Loucy (cell line): ENCODE data around the gene SLC1A4.

Experiments used
- H2AFZ ChIP-seq: fragments of 200-600 bp; sonication (generic); 2 replicates; pipeline ENCODE4 v1.6.0; 2016; ENCODE audit warnings: antibody characterized with exemption, mild to moderate bottlenecking, low read length, moderate library complexity
- H3F3A ChIP-seq: fragments of 200-600 bp; 2 replicates; pipeline ENCODE4 v1.6.0; 2016; ENCODE audit warnings: antibody characterized with exemption, low read depth, mild to moderate bottlenecking
- H3K27me3 ChIP-seq: fragments of 200-600 bp; sonication (generic); 2 replicates; pipeline ENCODE4 v1.6.1; 2014; ENCODE audit warnings: low read length, mild to moderate bottlenecking; ENCODE audit not compliant: insufficient read depth, poor library complexity, severe bottlenecking
- H3K36me3 ChIP-seq: fragments of 200-600 bp; sonication (generic); 2 replicates; pipeline ENCODE4 v1.6.1; 2016; ENCODE audit warnings: low read length; ENCODE audit not compliant: insufficient read depth
- H3K4me1 ChIP-seq: fragments of 200-600 bp; sonication (generic); 2 replicates; pipeline ENCODE4 v1.5.1; 2014; ENCODE audit warnings: low read length, mild to moderate bottlenecking; ENCODE audit not compliant: insufficient read depth, poor library complexity, severe bottlenecking
- H3K4me2 ChIP-seq: fragments of 200-600 bp; sonication (generic); 2 replicates; pipeline ENCODE4 v1.6.0; 2014; ENCODE audit warnings: antibody characterized with exemption, low read length, low read depth, mild to moderate bottlenecking; ENCODE audit not compliant: poor library complexity, severe bottlenecking
- H3K4me3 ChIP-seq: fragments of 200-600 bp; sonication (generic); 2 replicates; pipeline ENCODE4 v1.5.1; 2014; ENCODE audit warnings: low read length, mild to moderate bottlenecking, mixed read lengths; ENCODE audit not compliant: poor library complexity, severe bottlenecking
- H3K79me2 ChIP-seq: fragments of 200-600 bp; sonication (generic); 2 replicates; pipeline ENCODE4 v1.6.1; 2014; ENCODE audit warnings: low read length; ENCODE audit not compliant: insufficient read depth
- H3K9ac ChIP-seq: fragments of 200-600 bp; sonication (generic); 2 replicates; pipeline ENCODE4 v1.6.0; 2014; ENCODE audit warnings: mild to moderate bottlenecking, low read depth, low read length, moderate library complexity; ENCODE audit not compliant: poor library complexity, severe bottlenecking
- H3K9me2 ChIP-seq: fragments of 200-600 bp; sonication (generic); replicated peaks from 2 replicates; pipeline ENCODE4 v1.6.1; 2016; ENCODE audit warnings: low read depth, low read length, mixed read lengths
- H3K9me3 ChIP-seq: fragments of 200-600 bp; sonication (generic); 2 replicates; pipeline ENCODE4 v1.6.1; 2014; ENCODE audit warnings: mild to moderate bottlenecking, antibody characterized with exemption, low read length, low read depth; ENCODE audit not compliant: insufficient read depth
- H4K20me1 ChIP-seq: fragments of 200-600 bp; sonication (generic); 2 replicates; pipeline ENCODE4 v1.6.0; 2014; ENCODE audit warnings: antibody characterized with exemption, low read length, mild to moderate bottlenecking; ENCODE audit not compliant: insufficient read depth, poor library complexity, severe bottlenecking
- EZH2phosphoT487 ChIP-seq: fragments of 200-600 bp; IDR thresholded peaks from 2 replicates; pipeline ENCODE4 v1.6.1; 2018; ENCODE audit warnings: antibody characterized with exemption, mild to moderate bottlenecking, moderate library complexity, borderline replicate concordance
- TF ChIP-seq, protein P1 (sequence below): fragments of 200-600 bp; sonication (generic); conservative IDR thresholded peaks from 2 replicates; pipeline ENCODE4 v1.5.1; 2014; ENCODE audit warnings: mild to moderate bottlenecking, antibody characterized with exemption, low read length

SLC1A4 gene

DNA sequence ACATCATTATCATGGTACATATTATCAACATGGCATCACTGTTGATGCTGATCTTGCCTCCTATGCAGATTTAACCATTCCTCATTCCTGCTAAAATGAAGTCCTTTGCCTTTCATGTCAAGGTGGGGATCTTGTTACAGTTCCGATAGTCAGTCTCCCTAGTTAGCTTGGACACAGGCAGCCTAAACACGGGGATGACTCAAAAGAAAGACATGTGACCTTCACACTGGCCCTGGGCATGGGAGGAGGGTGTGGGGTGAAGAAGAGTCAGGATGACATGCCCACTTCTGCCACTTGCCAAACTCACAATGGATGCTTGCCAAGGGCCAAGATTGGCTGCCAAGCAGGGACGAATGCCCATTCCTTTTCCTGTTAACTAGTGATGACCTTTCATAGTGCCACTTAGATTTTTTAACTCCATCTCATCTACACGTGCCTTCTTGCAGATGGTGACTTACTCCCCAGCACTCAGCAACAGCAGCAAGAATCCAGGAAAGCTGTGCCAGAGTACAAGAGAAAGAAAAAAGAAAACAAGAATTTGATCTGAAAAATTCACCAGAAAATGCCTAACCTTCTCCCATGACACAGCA is 13.9 kb upstream of the SLC1A4 start:
- peaks cover 13% of the 10 kb centered on the region for H3K4me1 ChIP-seq
- H3K9me3 ChIP-seq = no peaks in the 10 kb centered on the region
- H3F3A ChIP-seq = no peaks in the 10 kb centered on the region
- no peaks in the 10 kb centered on the region for H3K36me3 ChIP-seq
- H3K9ac ChIP-seq = no peak overlapping the region
- TF ChIP-seq, protein P1, sequence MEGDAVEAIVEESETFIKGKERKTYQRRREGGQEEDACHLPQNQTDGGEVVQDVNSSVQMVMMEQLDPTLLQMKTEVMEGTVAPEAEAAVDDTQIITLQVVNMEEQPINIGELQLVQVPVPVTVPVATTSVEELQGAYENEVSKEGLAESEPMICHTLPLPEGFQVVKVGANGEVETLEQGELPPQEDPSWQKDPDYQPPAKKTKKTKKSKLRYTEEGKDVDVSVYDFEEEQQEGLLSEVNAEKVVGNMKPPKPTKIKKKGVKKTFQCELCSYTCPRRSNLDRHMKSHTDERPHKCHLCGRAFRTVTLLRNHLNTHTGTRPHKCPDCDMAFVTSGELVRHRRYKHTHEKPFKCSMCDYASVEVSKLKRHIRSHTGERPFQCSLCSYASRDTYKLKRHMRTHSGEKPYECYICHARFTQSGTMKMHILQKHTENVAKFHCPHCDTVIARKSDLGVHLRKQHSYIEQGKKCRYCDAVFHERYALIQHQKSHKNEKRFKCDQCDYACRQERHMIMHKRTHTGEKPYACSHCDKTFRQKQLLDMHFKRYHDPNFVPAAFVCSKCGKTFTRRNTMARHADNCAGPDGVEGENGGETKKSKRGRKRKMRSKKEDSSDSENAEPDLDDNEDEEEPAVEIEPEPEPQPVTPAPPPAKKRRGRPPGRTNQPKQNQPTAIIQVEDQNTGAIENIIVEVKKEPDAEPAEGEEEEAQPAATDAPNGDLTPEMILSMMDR = no peak
- TF ChIP-seq EZH2phosphoT487 = no peak
- H3K79me2 ChIP-seq = no peaks in the 10 kb centered on the region
- no peaks in the 10 kb centered on the region for H4K20me1 ChIP-seq
- H3K4me3 ChIP-seq = no peak overlapping the region
- no peak overlapping the region for H2AFZ ChIP-seq
- H3K9me2 ChIP-seq = no peaks in the 10 kb centered on the region
- no peaks in the 10 kb centered on the region for H3K27me3 ChIP-seq
- H3K4me2 ChIP-seq = no peak overlapping the region

DNA sequence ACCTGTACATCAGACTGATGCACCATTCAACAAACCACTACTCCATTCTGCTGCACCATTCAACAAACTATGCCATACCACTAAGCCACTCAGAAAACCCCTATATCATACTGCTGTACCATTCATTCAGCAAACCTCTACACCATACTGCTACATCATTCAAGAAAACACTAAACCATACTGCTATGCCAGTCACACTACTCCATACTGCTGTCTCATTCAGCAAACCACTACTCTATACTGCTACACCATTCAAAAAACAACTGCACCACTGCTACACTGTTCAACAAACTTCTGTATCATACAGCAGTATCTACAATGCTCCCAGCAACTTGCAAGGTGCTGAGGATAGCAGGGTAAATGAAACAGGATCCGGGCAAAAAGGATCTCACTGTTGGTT is 12.9 kb upstream of the SLC1A4 start:
- peaks cover 13% of the 10 kb centered on the region for H3K4me1 ChIP-seq
- no peak overlapping the region for H2AFZ ChIP-seq
- H3K9ac ChIP-seq = no peak overlapping the region
- H3K27me3 ChIP-seq = no peaks in the 10 kb centered on the region
- H4K20me1 ChIP-seq = no peaks in the 10 kb centered on the region
- TF ChIP-seq, protein P1 = no peak
- no peak for TF ChIP-seq EZH2phosphoT487
- no peaks in the 10 kb centered on the region for H3K9me3 ChIP-seq
- no peak overlapping the region for H3K4me3 ChIP-seq
- H3F3A ChIP-seq = no peaks in the 10 kb centered on the region
- no peak overlapping the region for H3K4me2 ChIP-seq
- no peaks in the 10 kb centered on the region for H3K79me2 ChIP-seq
- no peaks in the 10 kb centered on the region for H3K9me2 ChIP-seq
- no peaks in the 10 kb centered on the region for H3K36me3 ChIP-seq

DNA sequence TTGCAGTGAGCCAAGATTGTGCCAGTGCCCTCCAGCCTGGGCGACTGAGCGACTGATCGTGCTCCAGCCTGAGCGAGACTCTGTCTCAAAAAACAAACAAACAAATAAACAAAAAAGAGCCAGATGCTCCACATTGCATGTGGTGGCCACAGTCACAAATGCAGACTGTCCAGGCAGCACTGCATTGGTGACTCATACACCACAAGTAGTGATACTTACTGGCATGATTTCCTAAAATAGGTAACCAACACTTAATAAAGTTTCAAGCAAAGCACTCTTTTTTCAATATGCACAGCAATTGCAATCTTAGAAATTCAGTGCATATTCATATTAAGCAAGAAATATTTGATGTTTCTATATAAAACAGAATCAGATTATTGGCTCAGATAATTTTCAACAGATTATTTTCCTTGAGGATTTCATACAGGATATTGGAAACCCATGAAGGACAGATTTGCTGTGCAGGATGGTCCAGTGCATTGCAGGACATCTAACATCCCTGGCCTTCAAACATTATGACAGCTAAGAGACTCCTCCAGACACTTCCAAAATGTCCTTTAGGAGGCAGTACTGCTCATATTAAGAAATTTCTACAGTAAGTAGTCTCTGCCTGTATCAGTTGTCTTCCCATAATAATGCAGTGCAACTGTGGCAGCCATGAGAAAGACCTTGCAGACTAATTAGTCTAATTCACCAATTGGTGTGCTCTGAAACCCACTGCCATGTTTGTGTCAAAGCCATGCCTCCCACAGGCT is 10.5 kb upstream of the SLC1A4 start:
- Histone ChIP-seq H3F3A (no peaks in the 10 kb centered on the region), H2AFZ (no peak overlapping the region), H4K20me1 (no peaks in the 10 kb centered on the region), H3K79me2 (no peaks in the 10 kb centered on the region), H3K9me2 (no peaks in the 10 kb centered on the region), H3K4me3 (no peak overlapping the region), H3K4me2 (no peak overlapping the region), H3K9me3 (no peaks in the 10 kb centered on the region), H3K36me3 (no peaks in the 10 kb centered on the region), H3K9ac (no peak overlapping the region), H3K27me3 (no peaks in the 10 kb centered on the region), H3K4me1 (peaks cover 13% of the 10 kb centered on the region)
- TF ChIP-seq EZH2phosphoT487 = no peak
- TF ChIP-seq, protein P1 = peak; percentile 61
